Sigmoid colon (tissue), 7 donors: ENCODE measurements around the gene FBXW5. TPM values are rescaled to one million over a fixed set of nuclear protein-coding genes. Genes with fewer than 3 reads are reported as not detected.

Experiments
- DNase-seq: peaks from one replicate; pipeline ENCODE4 v3.0.0-alpha.2; 2019
- H3K27ac ChIP-seq, 4 donors: fragments of 200-600 bp; sonication (generic); one replicate each; pipeline ENCODE4 v1.5.1; 2016 to 2019; ENCODE audit warnings: mild to moderate bottlenecking in 1 of 4
- H3K27me3 ChIP-seq, 3 donors: fragments of 200-600 bp; sonication (generic); one replicate each; pipeline ENCODE4 v1.5.1; 2019; ENCODE audit warnings: mild to moderate bottlenecking in 1 of 3
- H3K36me3 ChIP-seq, 4 donors: fragments of 200-600 bp; sonication (generic); one replicate each; pipeline ENCODE4 v1.5.1; 2016 to 2019
- H3K4me1 ChIP-seq, 4 donors: fragments of 200-600 bp; sonication (generic); one replicate each; pipeline ENCODE4 v1.5.1; 2017 to 2019
- H3K4me3 ChIP-seq, 4 donors: fragments of 200-600 bp; sonication (generic); one replicate each; pipeline ENCODE4 v1.5.1; 2017 to 2019; ENCODE audit warnings: mild to moderate bottlenecking in 2 of 4, moderate library complexity in 1 of 4
- H3K9me3 ChIP-seq, 4 donors: fragments of 200-600 bp in 3 of 4; sonication (generic) in 3 of 4; one replicate each; pipeline versions ENCODE4 v1.5.1 to v1.6.1; 2013 to 2019
- EP300 ChIP-seq, 4 donors: sonication (generic); formaldehyde crosslinking; IDR thresholded peaks; one replicate each; pipeline ENCODE4 v1.6.1; 2017; ENCODE audit warnings: antibody characterized with exemption in 4 of 4
- POLR2A ChIP-seq, 2 donors: fragments of 450-650 bp; IDR thresholded peaks; one replicate each; pipeline ENCODE4 v1.6.1; 2016; ENCODE audit warnings: antibody characterized with exemption in 2 of 2, mild to moderate bottlenecking in 2 of 2, moderate library complexity in 2 of 2
- POLR2AphosphoS5 ChIP-seq, 4 donors: sonication (generic); formaldehyde crosslinking; IDR thresholded peaks; one replicate each; pipeline ENCODE4 v1.6.1; 2017; ENCODE audit warnings: antibody characterized with exemption in 4 of 4
- WGBS, 2 donors: extraction: QIAGEN DNeasy Blood & Tissue Kit; methylation state at CpG; one replicate each; pipeline ENCODE4 v1.1.7; 2013; 5-methylcytosine and 5-hydroxymethylcytosine counted together
- intact Hi-C: fragments of 100-400 bp; cut with DNase I; formaldehyde crosslinking; loops from one replicate; pipeline ENCODE4 v1.15.1; 2023
- polyA plus RNA-seq, 3 donors: library from polyadenylated mRNA; stranded (reverse); fragments of 200-250 nt; gene quantifications; one replicate each; pipeline ENCODE4 v1.2.3, GENCODE V29; 2013
- total RNA-seq, 4 donors: library from RNA; depleted of rRNA; stranded (reverse); fragments of >200 nt; gene quantifications; one replicate each; pipeline ENCODE4 v1.1.0, GENCODE V29; 2016
- TF ChIP-seq, protein P1 (sequence below), 4 experiments: fragments of 450-650 bp in 3 of 4; fragments of 200-600 bp in 1 of 4; IDR thresholded peaks; one replicate each; pipeline ENCODE4 v1.5.1; 2016 to 2019; ENCODE audit warnings: antibody characterized with exemption in 4 of 4, mild to moderate bottlenecking in 3 of 4, moderate library complexity in 2 of 4
- donor health status: healthy with polysubstance abuse.
- donor health status: Bipolar disorder and iron deficiency.
- donor health status: healthy.

FBXW5 gene
- total and polyA plus RNA-seq, 7 donors = 147 to 202 (median 170) TPM

DNA sequence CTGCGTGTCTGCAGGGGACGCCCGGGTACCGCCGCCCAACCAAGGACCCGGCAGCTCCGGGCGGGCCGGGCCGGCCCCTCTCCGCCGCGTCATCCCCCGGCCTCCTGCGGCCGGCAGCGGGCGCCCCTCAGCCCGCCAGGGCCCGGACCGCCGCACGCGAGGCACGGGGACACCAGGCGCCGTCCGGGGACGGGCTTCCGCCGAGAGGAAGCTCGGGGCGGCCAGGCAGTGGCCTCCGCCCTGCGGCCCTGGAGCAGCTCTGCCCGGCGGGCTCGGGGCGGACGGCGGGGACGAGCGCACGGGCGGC lies 373 bp downstream of the FBXW5 start:
- intact Hi-C loops = loop anchor here (1.0 to 5.0 kb wide), 5 partner anchors 57 to 157 kb away; partner anchors contain the start of genes ABCA2, AJM1, EDF1 and TRAF2
- peak overlapping the region; percentile 74 to 99 (median 88) for H3K4me3 ChIP-seq
- TF ChIP-seq POLR2A (IDR thresholded peaks at IDR 0.05) (no peak), EP300 (IDR thresholded peaks at IDR 0.05) (no peak), POLR2AphosphoS5 (IDR thresholded peaks at IDR 0.05) (no peak)
- TF ChIP-seq, protein P1, sequence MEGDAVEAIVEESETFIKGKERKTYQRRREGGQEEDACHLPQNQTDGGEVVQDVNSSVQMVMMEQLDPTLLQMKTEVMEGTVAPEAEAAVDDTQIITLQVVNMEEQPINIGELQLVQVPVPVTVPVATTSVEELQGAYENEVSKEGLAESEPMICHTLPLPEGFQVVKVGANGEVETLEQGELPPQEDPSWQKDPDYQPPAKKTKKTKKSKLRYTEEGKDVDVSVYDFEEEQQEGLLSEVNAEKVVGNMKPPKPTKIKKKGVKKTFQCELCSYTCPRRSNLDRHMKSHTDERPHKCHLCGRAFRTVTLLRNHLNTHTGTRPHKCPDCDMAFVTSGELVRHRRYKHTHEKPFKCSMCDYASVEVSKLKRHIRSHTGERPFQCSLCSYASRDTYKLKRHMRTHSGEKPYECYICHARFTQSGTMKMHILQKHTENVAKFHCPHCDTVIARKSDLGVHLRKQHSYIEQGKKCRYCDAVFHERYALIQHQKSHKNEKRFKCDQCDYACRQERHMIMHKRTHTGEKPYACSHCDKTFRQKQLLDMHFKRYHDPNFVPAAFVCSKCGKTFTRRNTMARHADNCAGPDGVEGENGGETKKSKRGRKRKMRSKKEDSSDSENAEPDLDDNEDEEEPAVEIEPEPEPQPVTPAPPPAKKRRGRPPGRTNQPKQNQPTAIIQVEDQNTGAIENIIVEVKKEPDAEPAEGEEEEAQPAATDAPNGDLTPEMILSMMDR (IDR thresholded peaks at IDR 0.05) = no peak

DNA sequence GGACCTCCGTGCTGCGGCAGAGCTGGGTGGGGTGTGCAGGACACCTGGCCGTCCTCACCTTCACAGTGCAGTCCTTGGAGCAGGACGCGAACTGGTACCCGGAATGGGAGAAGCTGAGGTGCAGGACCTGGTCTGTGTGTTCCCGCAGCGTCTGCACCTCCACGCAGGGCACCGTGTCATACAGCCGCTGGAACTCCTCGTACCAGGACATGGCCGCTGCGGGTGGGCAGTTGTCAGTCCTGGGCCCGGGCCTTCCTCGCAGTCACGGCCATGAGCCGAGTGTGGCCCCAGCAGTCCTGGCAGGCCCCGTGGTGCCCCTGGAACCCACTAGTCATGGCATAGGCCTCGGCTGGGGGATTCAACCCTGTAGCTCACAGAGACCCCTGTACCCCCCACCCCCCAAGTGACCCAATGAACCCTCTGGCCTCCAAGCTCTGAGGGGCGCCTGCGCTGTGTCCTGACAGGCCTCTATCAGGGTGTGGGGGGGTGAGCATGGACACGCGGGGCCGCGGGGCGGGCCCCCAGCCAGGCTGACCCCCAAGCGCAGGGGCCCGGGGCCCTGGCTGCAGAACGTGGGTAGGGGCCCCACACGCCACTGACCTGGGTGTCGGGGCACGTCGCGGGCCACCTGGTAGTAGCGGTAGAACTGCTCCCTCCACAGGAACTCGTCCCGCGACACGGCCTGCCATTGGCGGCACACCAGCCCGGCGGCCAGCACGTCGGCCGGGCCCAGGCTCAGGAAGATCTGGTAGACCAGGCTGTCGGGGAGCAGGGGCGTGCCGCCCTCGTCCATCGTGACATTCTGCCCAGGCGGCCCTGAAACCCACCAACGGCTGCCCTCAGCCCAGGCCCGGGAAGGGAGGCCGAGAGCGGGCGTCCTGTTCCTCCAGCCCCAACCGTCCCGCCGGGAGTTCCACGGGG lies 987 bp downstream of the FBXW5 start:
- H3K27ac ChIP-seq = peak overlapping the region; percentile 84 to 96 (median 92)
- H3K36me3 ChIP-seq = peaks cover 34 to 45% (median 40%) of the 10 kb centered on the region in 4 donors
- H3K27me3 ChIP-seq = no peaks in the 10 kb centered on the region
- H3K4me1 ChIP-seq = peaks cover 0 to 27% (median 19%) of the 10 kb centered on the region in 4 donors
- 9 to 22% methylated on average over 61 of the region's 61 CpGs for WGBS, 2 donors
- TF ChIP-seq POLR2A (IDR thresholded peaks at IDR 0.05) = no peak
- no peak for TF ChIP-seq POLR2AphosphoS5 (IDR thresholded peaks at IDR 0.05)
- no peak for TF ChIP-seq EP300 (IDR thresholded peaks at IDR 0.05)
- TF ChIP-seq, protein P1 (IDR thresholded peaks at IDR 0.05) = no peak
- peak overlapping the region; percentile 74 to 99 (median 88) for H3K4me3 ChIP-seq
- no peaks in the 10 kb centered on the region for H3K9me3 ChIP-seq
- intact Hi-C loops = loop anchor here (1.0 to 5.0 kb wide), 5 partner anchors 56 to 156 kb away; partner anchors contain the start of genes ABCA2, AJM1, EDF1 and TRAF2
- DNase-seq = peak; percentile 74

More for the DNA sequence above, 373 bp downstream of the FBXW5 start:
- Histone ChIP-seq H3K27ac (peak overlapping the region; percentile 84 to 96 (median 92)), H3K36me3 (peaks cover 34 to 40% (median 37%) of the 10 kb centered on the region in 4 donors), H3K27me3 (no peaks in the 10 kb centered on the region), H3K4me1 (peaks cover 0 to 30% (median 20%) of the 10 kb centered on the region in 4 donors), H3K9me3 (no peaks in the 10 kb centered on the region)
- no peak for DNase-seq
- 0% methylated on average over 45 of the region's 45 CpGs for WGBS, 2 donors

DNA sequence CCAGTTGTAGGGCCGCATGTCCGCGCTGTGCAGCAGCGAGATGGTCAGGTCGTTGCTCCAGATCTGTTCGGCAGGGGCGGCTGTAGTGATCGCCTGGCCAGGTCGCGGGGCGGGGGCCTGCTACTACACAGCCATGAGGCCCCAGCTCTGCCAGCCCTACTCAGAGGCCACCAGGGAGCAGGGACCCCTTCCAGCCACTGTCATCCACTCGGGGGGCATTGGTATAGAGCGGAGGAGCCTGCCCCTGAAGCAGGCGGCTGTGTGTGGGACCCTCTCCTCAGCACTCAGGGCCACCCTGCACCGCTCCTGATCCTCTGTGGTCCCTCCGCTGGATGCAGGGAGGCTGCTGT lies 1.7 kb downstream of the FBXW5 start:
- intact Hi-C loops = loop anchor here (5.0 kb wide), 1 partner anchor 56 kb away; the partner anchor contains the start of gene TRAF2

DNA sequence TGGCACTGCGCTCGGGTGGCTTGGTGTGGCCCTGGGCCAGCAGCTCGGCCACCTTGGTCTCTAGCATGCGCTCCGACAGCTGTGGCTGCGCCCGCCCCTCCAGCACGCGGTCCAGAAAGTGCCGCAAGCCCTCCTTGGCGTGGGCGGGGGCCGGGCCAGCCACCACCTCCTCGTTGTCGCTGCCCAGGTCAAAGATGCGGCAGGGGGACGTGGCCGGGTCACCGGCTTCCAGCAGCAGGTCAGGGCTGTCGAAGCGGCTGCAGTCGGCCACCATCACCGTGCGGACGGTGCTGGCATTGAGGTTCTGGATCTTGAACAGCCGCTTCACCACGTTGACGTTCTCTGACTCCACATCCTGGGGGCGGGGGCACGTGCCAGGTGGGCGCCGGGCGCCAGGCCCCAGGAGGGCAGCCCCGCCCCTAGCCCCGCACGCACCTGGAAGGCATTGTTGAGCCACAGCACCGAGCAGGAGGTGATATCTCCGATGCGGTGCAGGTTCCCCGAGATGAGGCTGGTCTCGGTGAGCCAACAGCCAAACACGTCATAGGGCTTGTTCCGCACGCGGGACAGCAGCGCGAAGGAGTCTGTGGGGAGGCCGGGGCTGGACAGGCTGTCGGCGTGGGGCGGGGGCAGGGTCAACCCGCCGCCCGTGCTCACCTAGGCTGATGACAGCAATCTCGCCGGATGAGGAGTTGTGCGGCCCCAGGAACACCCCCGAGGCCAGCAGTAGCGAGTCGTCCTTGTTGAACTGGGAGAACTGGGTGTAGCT lies 2.2 kb downstream of the FBXW5 start:
- Histone ChIP-seq H3K9me3 (no peaks in the 10 kb centered on the region), H3K4me1 (peaks cover 0 to 27% (median 19%) of the 10 kb centered on the region in 4 donors), H3K4me3 (no peak overlapping the region), H3K27ac (no peak overlapping the region), H3K36me3 (peaks cover 34 to 49% (median 40%) of the 10 kb centered on the region in 4 donors), H3K27me3 (no peaks in the 10 kb centered on the region)
- TF ChIP-seq, protein P1 (IDR thresholded peaks at IDR 0.05) = no peak
- no peak for TF ChIP-seq POLR2AphosphoS5 (IDR thresholded peaks at IDR 0.05)
- TF ChIP-seq EP300 (IDR thresholded peaks at IDR 0.05) = no peak
- peak; percentile 67 for DNase-seq
- intact Hi-C loops = loop anchor here (5.0 kb wide), 1 partner anchor 55 kb away; the partner anchor contains the start of gene TRAF2
- WGBS, 2 donors = 93 to 95% methylated on average over 60 of the region's 60 CpGs

More for the DNA sequence above, 1.7 kb downstream of the FBXW5 start:
- Histone ChIP-seq H3K4me3 (peak overlapping the region in 2 of 4 donors; percentile 81 to 96), H3K27ac (peak overlapping the region in 1 of 4 donors; percentile 94), H3K27me3 (no peaks in the 10 kb centered on the region), H3K36me3 (peaks cover 34 to 45% (median 40%) of the 10 kb centered on the region in 4 donors), H3K4me1 (peaks cover 0 to 27% (median 19%) of the 10 kb centered on the region in 4 donors), H3K9me3 (no peaks in the 10 kb centered on the region)
- no peak for DNase-seq
- WGBS, 2 donors = 92 to 94% methylated on average over 16 of the region's 16 CpGs
- TF ChIP-seq POLR2AphosphoS5 (IDR thresholded peaks at IDR 0.05) (no peak), EP300 (IDR thresholded peaks at IDR 0.05) (no peak), POLR2A (IDR thresholded peaks at IDR 0.05) (no peak)
